A549 (cell line): ENCODE measurements around the gene THOC5. TPM values are rescaled to one million over a fixed set of nuclear protein-coding genes. Genes with fewer than 3 reads are reported as not detected.

Source experiments
- ATAC-seq, 2 experiments: fragments of 200-7000 bp in 1 of 2; fragments of >200 bp in 1 of 2; cut with Nextera tagmentation in 1 of 2; cut with Tn5 transposase in 1 of 2; 3 replicates each; pipeline versions ENCODE4 v1.8.0 to v1.9.1; 2018 to 2020; ENCODE audit warnings: mild to moderate bottlenecking in 1 of 2, moderate library complexity in 1 of 2
- CTCF ChIA-PET: fragments of 300-600 bp; sonication (Branson Sonifier 250); formaldehyde crosslinking; extraction: SDS; loops from one replicate; lab custom pipeline; 2021; ENCODE audit warnings: antibody characterized with exemption, inconsistent platforms; lab: Yijun Ruan, JAX
- POLR2A ChIA-PET: fragments of 350-600 bp; formaldehyde crosslinking; extraction: SDS; loops from one replicate; lab custom pipeline; 2021; ENCODE audit warnings: antibody characterized with exemption, inconsistent platforms; lab: Yijun Ruan, JAX
- DNase-seq, 2 experiments: peaks; one replicate each; pipeline versions ENCODE4 v3.0.0 to v3.0.0-alpha.2; 2011 to 2016; ENCODE audit warnings: low read depth in 1 of 2, low spot score in 1 of 2
- FAIRE-seq: peaks from 2 replicates; lab custom pipeline; 2011; peaks lifted over from hg19 to GRCh38; lab: Jason Lieb, UNC
- H3K27ac ChIP-seq, 2 experiments: fragments of >200 bp; sonication (Bioruptor Twin); formaldehyde crosslinking; 3 replicates each; pipeline ENCODE4 v1.5.1; 2016 to 2017
- H3K4me1 ChIP-seq: fragments of >200 bp; sonication (Bioruptor Twin); formaldehyde crosslinking; 3 replicates; pipeline ENCODE4 v1.6.1; 2016
- H3K4me2 ChIP-seq: fragments of >200 bp; sonication (Bioruptor Twin); formaldehyde crosslinking; 3 replicates; pipeline ENCODE4 v1.6.1; 2016
- H3K4me3 ChIP-seq: fragments of >200 bp; sonication (Bioruptor Twin); formaldehyde crosslinking; 3 replicates; pipeline ENCODE4 v1.5.1; 2016
- H3K9me3 ChIP-seq: fragments of >200 bp; sonication (Bioruptor Twin); formaldehyde crosslinking; 3 replicates; pipeline ENCODE4 v1.6.1; 2016
- ATOH8 ChIP-seq: fragments of 250-450 bp; sonication (Bioruptor Pico); IDR thresholded peaks from 2 replicates; pipeline ENCODE4 v1.5.0; 2020; ENCODE audit warnings: low read depth, mild to moderate bottlenecking, moderate library complexity
- BCL3 ChIP-seq: fragments of >200 bp; sonication (Bioruptor Twin); formaldehyde crosslinking; IDR thresholded peaks from 3 replicates; pipeline ENCODE4 v1.6.1; 2016
- BHLHE40 ChIP-seq: IDR thresholded peaks from 2 replicates; pipeline ENCODE4 v1.6.1; 2012; ENCODE audit warnings: low read depth, low read length, inconsistent platforms
- CBX2 ChIP-seq: fragments of 200-600 bp; sonication (generic); IDR thresholded peaks from 2 replicates; pipeline ENCODE4 v1.6.1; 2016; ENCODE audit warnings: low read depth, mild to moderate bottlenecking, borderline replicate concordance
- CHD4 ChIP-seq: fragments of 200-600 bp; sonication (generic); IDR thresholded peaks from 2 replicates; pipeline ENCODE4 v1.6.1; 2016; ENCODE audit warnings: antibody characterized with exemption, mild to moderate bottlenecking, borderline replicate concordance
- FOSB ChIP-seq: fragments of 250-450 bp; sonication (Bioruptor Pico); IDR thresholded peaks from 2 replicates; pipeline ENCODE4 v1.5.0; 2020; ENCODE audit warnings: mild to moderate bottlenecking, moderate library complexity
- FOXS1 ChIP-seq: fragments of 250-450 bp; sonication (Bioruptor Pico); IDR thresholded peaks from 2 replicates; pipeline ENCODE4 v1.5.0; 2020; ENCODE audit warnings: mild to moderate bottlenecking, moderate library complexity
- HOXB5 ChIP-seq: fragments of 250-450 bp; sonication (Bioruptor Pico); IDR thresholded peaks from 2 replicates; pipeline ENCODE4 v1.5.0; 2020; ENCODE audit warnings: mild to moderate bottlenecking, moderate library complexity
- KDM1A ChIP-seq: fragments of 200-600 bp; sonication (generic); IDR thresholded peaks from 2 replicates; pipeline ENCODE4 v1.6.1; 2016; ENCODE audit warnings: low read depth, mild to moderate bottlenecking
- MYC ChIP-seq: IDR thresholded peaks from 2 replicates; pipeline ENCODE4 v1.6.1; 2012; ENCODE audit warnings: mild to moderate bottlenecking, inconsistent platforms, low read length, improper control_type of control experiment, borderline replicate concordance
- PHF8 ChIP-seq: fragments of 200-600 bp; sonication (generic); IDR thresholded peaks from 2 replicates; pipeline ENCODE4 v1.6.1; 2016; ENCODE audit warnings: low read depth, mild to moderate bottlenecking, antibody characterized with exemption, moderate library complexity, borderline replicate concordance
- POLR2A ChIP-seq: IDR thresholded peaks from 2 replicates; pipeline ENCODE4 v1.6.1; 2012; ENCODE audit warnings: mild to moderate bottlenecking, low read length
- POLR2AphosphoS2 ChIP-seq: conservative IDR thresholded peaks from 2 replicates; pipeline ENCODE4 v1.6.1; 2012; ENCODE audit warnings: low read length, improper control_type of control experiment, inconsistent platforms
- RARB ChIP-seq: fragments of 250-450 bp; sonication (Bioruptor Pico); IDR thresholded peaks from 2 replicates; pipeline ENCODE4 v1.8.0; 2021; ENCODE audit warnings: mild to moderate bottlenecking, moderate library complexity
- USF2 ChIP-seq: fragments of 450-650 bp; IDR thresholded peaks from 2 replicates; pipeline ENCODE4 v1.6.1; 2014; ENCODE audit warnings: antibody characterized with exemption
- ZFP36 ChIP-seq: fragments of 450-650 bp; IDR thresholded peaks from 2 replicates; pipeline ENCODE4 v1.6.1; 2014; ENCODE audit warnings: borderline replicate concordance; ENCODE audit not compliant: partially characterized antibody
- ZNF302 ChIP-seq: fragments of 250-450 bp; sonication (Bioruptor Pico); IDR thresholded peaks from 2 replicates; pipeline ENCODE4 v1.9.0; 2021; ENCODE audit warnings: inconsistent platforms, mild to moderate bottlenecking, moderate library complexity
- ZSCAN20 ChIP-seq: fragments of 250-450 bp; sonication (Bioruptor Pico); IDR thresholded peaks from 2 replicates; pipeline ENCODE4 v1.8.0; 2022; ENCODE audit warnings: mild to moderate bottlenecking, moderate library complexity
- WGBS: methylation state at CpG from one replicate; pipeline ENCODE4 v1.1.6; 2017; ENCODE audit errors: missing lambda C conversion rate; 5-methylcytosine and 5-hydroxymethylcytosine counted together
- polyA plus RNA-seq, 4 experiments: library from polyadenylated mRNA; depleted of rRNA in 3 of 4; stranded (reverse); fragments of >200 nt; fragmentation: RNase III in 1 of 4; extraction: RNeasy Plus Mini Kit Qiagen cat#74134 plus additional on column Dnase treatment in 1 of 4; gene quantifications; 2 replicates in 3 of 4; 3 replicates in 1 of 4; pipeline ENCODE4 v1.2.3, GENCODE V29; 2011 to 2017
- TF ChIP-seq, protein P1 (sequence below): fragments of 150-350 bp; IDR thresholded peaks from 2 replicates; pipeline ENCODE4 v1.6.1; 2014; ENCODE audit warnings: low read depth, mild to moderate bottlenecking, low read length
- TF ChIP-seq, protein P2 (sequence below): IDR thresholded peaks from 2 replicates; pipeline ENCODE4 v1.6.1; 2012

The THOC5 gene
- polyA plus RNA-seq, 2 of the 4 experiments (the other 2 are of a cell fraction): 24.1 to 43.3 TPM

- 75% methylated on average over 4 of the region's 5 CpGs for WGBS
- H3K27ac ChIP-seq: no peak overlapping the region
- H3K4me1 ChIP-seq: peaks cover 11% of the 10 kb centered on the region
- DNase-seq (no peak), FAIRE-seq (no peak), ATAC-seq (no peak)
- TF ChIP-seq ATOH8 (CRISPR knock-in tag) (no peak), BHLHE40 (no peak), HOXB5 (no peak), POLR2AphosphoS2 (no peak), ZNF302 (CRISPR knock-in tag) (no peak), ZFP36 (no peak), RARB (CRISPR knock-in tag) (no peak), USF2 (no peak), CBX2 (no peak), FOSB (no peak), BCL3 (no peak), CHD4 (no peak), ZSCAN20 (no peak), MYC (no peak), FOXS1 (no peak)
- TF ChIP-seq, protein P1, sequence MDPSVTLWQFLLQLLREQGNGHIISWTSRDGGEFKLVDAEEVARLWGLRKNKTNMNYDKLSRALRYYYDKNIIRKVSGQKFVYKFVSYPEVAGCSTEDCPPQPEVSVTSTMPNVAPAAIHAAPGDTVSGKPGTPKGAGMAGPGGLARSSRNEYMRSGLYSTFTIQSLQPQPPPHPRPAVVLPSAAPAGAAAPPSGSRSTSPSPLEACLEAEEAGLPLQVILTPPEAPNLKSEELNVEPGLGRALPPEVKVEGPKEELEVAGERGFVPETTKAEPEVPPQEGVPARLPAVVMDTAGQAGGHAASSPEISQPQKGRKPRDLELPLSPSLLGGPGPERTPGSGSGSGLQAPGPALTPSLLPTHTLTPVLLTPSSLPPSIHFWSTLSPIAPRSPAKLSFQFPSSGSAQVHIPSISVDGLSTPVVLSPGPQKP: no peak
- TF ChIP-seq, protein P2, sequence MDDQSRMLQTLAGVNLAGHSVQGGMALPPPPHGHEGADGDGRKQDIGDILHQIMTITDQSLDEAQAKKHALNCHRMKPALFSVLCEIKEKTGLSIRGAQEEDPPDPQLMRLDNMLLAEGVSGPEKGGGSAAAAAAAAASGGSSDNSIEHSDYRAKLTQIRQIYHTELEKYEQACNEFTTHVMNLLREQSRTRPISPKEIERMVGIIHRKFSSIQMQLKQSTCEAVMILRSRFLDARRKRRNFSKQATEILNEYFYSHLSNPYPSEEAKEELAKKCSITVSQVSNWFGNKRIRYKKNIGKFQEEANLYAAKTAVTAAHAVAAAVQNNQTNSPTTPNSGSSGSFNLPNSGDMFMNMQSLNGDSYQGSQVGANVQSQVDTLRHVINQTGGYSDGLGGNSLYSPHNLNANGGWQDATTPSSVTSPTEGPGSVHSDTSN: no peak
- H3K4me2 ChIP-seq: no peak overlapping the region
- no peak overlapping the region for H3K4me3 ChIP-seq
- POLR2A ChIA-PET: no interaction called here
- CTCF ChIA-PET: interaction anchor here (1.5 kb wide), 1 partner anchor 31 kb away, joined by 4 read pairs; no protein-coding TSS in a partner anchor
- no peaks in the 10 kb centered on the region for H3K9me3 ChIP-seq
Observed at GRCh38 chr22:29584975-29585374, 31.4 kb upstream of the THOC5 start.

DNA sequence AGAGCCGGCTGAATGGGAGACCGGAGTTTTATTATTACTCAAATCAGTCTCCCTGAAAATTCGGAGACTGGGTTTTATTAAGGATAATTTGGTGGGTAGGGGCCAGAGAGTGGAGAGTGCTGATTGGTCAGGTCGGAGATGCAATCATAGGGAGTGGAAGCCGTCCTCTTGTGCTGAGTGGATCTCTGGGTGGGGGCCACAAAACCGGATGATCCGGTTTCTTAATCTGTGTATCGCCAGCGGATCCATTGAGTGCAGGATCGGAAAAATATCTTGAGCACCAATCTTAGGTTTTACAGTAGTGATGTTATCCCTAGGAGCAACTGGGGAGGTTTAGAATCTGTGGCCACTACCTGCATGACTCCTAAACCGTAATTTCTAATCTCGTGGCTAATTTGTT lies 28.2 kb upstream of the THOC5 start:
- Histone ChIP-seq H3K9me3 (no peaks in the 10 kb centered on the region), H3K27ac (peak overlapping the region; percentile 84 to 99), H3K4me2 (peak overlapping the region; percentile 60), H3K4me1 (peaks cover 7% of the 10 kb centered on the region; the same call in 2 of the 3 replicates), H3K4me3 (peak overlapping the region; percentile 71)
- DNase-seq: no peak
- ATAC-seq: no peak
- FAIRE-seq: no peak
- 89% methylated on average over 12 of the region's 12 CpGs for WGBS
- CTCF ChIA-PET: no interaction called here
- POLR2A ChIA-PET: interaction anchor here (0.7 kb wide), 1 partner anchor 213 kb away, joined by 8 read pairs; no protein-coding TSS in a partner anchor
- TF ChIP-seq USF2: no peak
- TF ChIP-seq KDM1A: no peak
- no peak for TF ChIP-seq CBX2
- TF ChIP-seq POLR2A: no peak
- no peak for TF ChIP-seq ZSCAN20
- TF ChIP-seq, protein P1: no peak
- no peak for TF ChIP-seq PHF8
